Measurements from ENCODE around the gene ICA1.

ICA1 gene

DNA sequence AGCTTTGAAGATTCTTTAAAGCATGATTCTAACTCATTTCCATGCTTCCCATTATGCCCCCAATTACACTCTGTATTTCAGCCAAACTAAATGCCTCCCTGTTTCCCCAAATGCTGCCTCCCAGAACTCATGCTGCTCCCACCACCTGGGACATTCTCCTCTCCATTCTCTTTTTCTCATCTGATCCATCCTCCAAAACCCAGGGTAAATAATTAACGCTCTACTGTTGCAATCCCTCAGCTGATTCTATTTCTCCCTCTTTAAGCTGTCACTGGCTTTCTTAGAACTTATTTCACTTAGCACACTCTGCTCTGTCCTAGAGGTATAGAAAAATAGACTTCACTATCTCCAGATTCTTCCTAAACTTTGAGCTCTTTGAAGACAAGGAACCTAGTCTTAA, 104.7 kb downstream of the ICA1 start:
- FAIRE-seq = no peak

DNA sequence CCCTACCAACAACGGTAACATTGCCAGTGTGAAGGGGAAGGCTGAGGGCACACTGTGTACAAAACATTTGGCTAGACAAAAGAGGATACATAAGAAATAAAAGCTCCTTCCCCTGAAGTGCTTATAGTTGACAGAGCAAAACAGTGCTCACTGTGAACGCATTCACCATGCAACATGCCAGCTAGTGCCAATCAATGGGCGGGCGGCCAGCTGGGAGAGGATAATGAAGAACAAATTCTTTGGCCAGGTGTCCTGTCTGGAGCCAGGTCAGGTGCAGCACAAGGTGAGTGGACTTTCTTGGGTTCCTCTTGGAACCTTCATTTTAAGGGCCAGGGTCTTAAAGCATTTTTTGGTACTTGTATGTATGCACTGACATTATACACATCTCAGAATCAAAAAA, 106.1 kb downstream of the ICA1 start:
- FAIRE-seq = no peak

GRCh38 chr7:8154272-8154671, 107.7 kb downstream of the ICA1 start:
- FAIRE-seq = no peak

DNA sequence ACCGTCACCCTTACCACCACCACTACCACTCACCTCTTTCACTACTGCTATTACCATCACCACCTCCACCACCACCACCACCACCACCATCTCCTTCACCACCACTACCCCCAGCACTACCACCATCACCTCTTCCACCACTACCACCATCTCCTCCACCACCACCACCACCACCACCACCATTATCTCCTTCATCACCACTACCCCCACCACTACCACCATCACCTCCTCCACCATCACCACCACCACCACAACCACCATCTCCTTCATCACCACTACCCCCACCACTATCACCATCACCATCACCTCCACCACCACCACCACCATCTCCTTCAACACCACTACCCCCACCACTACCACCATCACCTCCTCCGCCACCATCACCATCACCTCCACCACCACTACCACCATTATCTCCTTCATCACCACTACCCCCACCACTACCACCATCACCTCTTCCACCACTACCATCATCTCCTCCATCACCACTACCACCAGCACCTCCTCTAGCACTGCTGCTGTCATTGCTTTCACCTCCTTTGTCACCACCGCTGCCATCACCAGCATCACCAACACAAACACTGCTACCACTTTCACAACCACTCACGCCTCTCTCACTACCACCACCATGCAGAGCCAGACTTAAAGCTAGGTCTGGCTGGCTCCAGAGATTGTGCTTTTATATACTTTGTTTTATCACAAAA, 109.3 kb downstream of the ICA1 start:
- FAIRE-seq = no peak

- no peak for FAIRE-seq
Measured at GRCh38 chr7:8151161-8151725, 110.7 kb downstream of the ICA1 start.

- peak; percentile 77 for FAIRE-seq
Measured at GRCh38 chr7:8149222-8149621, 112.7 kb downstream of the ICA1 start.

- FAIRE-seq = no peak
Measured at GRCh38 chr7:8147760-8148463, 114.1 kb downstream of the ICA1 start.

DNA sequence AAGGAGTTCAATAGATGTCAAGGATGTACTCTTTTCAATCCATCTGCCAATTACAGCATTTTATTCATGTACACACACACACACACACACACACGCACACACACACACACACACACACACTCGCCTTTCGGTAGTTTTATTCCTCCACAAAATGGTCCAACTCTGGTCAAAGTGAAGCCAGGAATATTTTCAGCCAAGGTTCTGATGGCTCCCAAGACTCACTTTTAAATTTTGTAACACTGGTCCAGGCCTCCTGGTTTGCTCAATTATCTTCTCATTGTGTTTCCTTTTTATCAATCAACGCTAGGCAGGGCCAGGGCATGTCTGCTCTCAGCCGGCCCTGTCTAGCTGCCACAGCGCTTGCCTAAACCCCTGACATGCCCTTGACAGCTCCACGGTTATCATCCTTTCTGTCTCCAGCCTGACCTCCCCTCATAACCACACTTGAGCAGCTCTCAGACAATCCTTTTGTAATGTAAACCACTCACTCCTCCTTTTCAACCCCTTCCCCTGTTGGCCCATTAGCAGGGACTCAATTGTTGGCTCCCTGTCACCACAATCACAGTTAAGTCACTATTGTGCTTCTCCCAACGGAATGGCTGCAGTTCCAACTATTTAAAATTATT, 115.1 kb downstream of the ICA1 start:
- FAIRE-seq = no peak

DNA sequence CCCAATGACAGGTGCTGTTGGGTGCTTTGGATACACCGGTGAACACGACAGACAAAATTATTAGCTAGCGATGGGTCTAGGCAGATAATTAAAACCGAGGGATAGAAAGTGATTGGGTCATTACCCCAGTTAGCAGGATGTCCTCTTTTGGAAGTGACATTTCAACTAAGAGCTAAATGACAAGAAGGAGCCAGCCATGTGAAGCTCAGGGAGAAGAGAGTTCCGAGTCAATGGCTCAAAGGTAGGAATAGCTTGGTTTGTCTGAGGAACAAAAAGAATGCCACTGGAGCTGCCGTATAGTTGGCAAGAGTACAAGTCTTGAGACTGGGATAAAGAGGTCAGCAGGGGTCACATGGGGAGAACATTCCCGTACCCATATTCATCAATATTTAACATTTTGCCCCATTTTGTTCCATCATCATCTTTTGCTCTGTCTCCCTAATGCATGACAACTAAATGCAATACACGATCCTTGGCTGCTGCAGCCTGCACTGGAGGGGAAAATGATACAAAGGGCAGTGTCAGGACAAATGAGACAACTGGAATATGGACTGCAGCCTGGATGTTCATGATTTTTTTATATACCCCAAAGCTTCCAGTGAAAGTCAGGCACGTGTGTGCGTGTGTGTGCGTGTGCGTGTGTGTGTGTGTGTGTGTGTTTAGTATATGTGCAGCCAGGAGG, 115.7 kb downstream of the ICA1 start:
- FAIRE-seq = no peak

DNA sequence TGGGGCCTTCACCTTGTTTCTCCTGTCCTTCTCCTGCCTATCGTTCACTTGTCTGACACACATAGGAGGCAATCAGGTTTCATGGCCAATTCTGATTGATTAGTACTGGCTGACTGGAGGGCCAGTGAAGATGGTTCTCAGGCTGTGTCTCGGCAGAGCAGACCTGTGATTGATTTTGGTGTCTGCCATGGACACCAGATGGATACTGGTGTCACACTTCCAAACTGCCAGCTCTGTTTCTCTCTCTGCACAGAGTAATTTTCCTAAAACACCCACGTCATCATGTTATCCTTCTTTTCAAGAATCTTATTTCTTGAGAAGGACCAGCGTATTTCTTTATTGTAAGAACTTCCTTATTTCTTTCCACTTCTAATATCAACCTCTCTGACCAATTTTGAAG, 117.1 kb downstream of the ICA1 start:
- no peak for FAIRE-seq

- no peak for FAIRE-seq
Measured at GRCh38 chr7:8143151-8143874, 118.7 kb downstream of the ICA1 start.

DNA sequence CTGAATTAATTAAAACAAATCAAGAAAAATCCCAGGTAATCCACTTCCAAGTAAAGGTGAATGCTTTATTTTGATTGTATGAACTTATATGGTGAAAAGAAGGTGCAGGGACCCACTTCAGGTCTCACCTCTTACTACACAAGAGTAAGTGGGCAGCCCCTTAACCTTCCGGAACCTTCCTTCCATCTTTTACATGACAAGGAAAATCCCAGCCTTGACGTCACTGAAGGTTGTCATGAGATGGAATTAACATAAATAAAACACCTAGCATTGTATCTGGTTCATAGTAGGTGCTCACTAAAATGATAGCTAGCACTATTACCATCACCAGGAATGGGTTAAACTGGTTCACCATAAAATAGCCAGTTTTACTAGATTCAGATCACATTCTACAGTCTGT, 119.5 kb downstream of the ICA1 start:
- no peak for FAIRE-seq

- no peak for FAIRE-seq
Measured at GRCh38 chr7:8141070-8141469, 120.9 kb downstream of the ICA1 start.

GRCh38 chr7:8136051-8136730, 125.8 kb downstream of the ICA1 start:
- no peak for FAIRE-seq

- no peak for FAIRE-seq
Measured at GRCh38 chr7:8135417-8135816, 126.5 kb downstream of the ICA1 start.

DNA sequence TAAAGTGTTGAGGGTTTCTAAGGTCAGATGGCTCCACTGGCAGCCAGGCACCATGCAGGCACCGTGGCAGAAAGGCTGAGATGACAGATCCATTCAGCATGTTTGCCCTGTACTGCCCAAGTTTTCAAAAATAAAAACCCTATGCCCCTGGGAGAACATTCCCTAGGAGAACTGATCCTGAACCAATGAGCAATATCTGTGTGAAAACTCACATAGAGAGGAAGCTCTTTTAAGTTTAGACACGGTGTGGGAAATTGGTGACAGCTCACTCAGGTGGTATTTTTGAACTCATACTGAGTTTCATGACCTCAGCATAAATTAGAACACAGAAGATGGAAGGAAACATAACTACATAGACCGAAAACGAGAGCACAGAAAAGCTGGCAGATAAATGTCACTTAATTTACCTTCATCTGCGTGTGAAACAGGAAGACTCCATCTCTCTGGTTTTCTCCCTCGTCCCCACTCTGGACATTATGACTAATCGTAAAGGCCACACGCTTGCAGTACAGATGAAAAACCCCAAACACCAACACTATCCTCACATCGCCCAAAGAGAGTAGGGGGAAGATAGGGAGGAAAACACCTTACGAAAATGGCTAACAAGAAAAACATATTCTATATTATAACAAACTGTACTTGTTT, 127.8 kb downstream of the ICA1 start:
- no peak for FAIRE-seq

DNA sequence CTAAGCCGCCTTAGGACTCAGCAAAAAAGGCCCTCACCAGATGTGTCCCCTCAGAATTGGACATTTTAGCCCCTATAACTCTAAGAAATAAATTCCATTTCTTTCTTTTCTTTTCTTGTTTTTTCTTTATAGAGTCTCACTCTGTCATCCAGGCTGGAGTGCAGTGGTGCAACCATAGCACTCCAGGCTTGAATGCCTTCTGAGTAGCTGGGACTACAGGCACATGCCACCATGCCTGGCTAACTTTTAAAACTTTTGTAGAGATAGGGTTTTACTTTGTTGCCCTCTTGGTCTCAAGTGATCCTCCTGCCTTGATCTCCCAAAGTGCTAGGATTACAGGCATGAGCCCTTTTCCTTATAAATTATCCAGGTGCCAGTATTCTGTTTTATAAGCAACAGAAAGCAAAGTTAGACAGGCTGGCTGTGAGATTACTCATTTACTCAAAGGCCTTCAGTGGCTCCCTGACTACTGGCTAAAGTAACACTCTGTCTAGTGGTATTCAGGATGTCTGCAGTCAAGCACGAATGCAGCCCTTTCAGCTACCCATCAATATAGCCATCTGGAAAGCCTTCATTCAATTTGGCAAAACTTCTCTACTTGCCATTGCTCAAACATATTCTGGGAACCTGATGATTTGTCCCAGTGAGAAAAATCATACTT, 128.6 kb downstream of the ICA1 start:
- FAIRE-seq = no peak

GRCh38 chr7:8131694-8132605, 130.0 kb downstream of the ICA1 start:
- no peak for FAIRE-seq

DNA sequence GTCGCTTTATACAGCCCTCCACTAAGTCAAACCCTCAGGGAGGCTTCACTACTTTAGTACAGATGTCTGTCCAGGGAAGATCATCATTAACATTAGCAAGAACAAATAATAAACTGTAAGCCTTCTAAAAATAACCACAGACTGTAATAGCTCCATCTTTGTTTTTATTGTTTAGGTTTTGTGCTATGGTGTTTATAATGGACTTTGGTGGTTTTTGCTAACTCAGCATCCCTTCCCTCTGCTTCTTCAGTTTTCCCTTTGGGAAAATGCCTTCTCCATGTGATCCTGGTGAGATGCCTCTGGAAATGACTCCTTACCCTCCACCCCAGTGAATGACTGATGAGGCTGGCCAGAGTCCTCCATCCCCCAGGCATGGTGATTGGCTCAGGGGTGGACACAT, 131.3 kb downstream of the ICA1 start:
- FAIRE-seq = no peak

DNA sequence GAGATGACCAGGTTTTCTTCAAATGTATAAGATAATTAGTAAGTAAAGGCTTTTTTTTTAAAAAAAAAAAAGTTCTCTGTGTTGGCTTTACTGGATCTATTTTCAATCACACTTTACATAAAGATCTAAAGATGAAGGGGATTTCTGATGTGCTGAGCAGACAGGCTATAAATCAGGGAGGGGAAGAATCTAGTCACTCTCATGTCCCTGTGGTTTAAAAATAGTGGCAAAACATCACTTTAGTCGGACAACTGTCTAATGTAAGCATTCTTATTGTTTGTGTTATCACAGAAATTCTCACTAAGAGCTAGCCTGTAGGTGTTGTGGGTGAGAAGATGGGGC, 132.7 kb downstream of the ICA1 start:
- FAIRE-seq = no peak

Measured in endometrium (tissue), 2 donors.